Cardiac fibroblast (primary cell): Measurements from ENCODE around the gene OSBPL8.

Source experiments
- DNase-seq, 2 donors: peaks; one replicate each; pipeline versions ENCODE4 v3.0.0 to v3.0.0-alpha.2; 2010; ENCODE audit warnings: low read depth in 2 of 2
- H3K4me3 ChIP-seq, 2 donors: replicated peaks in 1 of 2; 1 replicate in 1 of 2; 2 replicates in 1 of 2; pipeline ENCODE4 v1.5.1; 2011; ENCODE audit warnings: low read depth in 2 of 2, low read length in 2 of 2, mild to moderate bottlenecking in 2 of 2, moderate library complexity in 1 of 2
- TF ChIP-seq, protein P1 (sequence below): IDR thresholded peaks from one replicate; pipeline ENCODE4 v1.5.1; 2011; ENCODE audit warnings: low read depth, mild to moderate bottlenecking, low read length, inconsistent platforms

Gene OSBPL8

DNA sequence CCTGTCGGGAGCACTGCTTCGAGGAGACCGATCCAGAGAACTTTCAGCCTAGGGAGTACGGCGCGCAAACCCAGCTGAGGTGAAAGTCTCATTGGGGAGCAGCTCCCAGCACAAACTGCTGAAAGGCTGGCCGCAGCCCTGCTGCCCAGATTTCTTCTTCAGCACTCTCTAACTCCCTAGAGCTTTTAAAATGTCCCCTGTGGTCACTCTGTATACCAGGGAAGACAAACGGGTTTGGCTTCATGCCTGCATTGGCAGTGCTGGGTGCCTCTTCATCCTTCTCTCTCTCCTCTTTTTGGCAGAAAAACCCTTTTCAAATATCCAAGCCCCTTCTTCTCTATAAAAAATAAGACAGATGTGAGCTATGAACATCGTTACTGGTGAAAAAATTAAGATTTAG is 246.3 kb downstream of the OSBPL8 start:
- H3K4me3 ChIP-seq, result no peak overlapping the region
- TF ChIP-seq, protein P1, sequence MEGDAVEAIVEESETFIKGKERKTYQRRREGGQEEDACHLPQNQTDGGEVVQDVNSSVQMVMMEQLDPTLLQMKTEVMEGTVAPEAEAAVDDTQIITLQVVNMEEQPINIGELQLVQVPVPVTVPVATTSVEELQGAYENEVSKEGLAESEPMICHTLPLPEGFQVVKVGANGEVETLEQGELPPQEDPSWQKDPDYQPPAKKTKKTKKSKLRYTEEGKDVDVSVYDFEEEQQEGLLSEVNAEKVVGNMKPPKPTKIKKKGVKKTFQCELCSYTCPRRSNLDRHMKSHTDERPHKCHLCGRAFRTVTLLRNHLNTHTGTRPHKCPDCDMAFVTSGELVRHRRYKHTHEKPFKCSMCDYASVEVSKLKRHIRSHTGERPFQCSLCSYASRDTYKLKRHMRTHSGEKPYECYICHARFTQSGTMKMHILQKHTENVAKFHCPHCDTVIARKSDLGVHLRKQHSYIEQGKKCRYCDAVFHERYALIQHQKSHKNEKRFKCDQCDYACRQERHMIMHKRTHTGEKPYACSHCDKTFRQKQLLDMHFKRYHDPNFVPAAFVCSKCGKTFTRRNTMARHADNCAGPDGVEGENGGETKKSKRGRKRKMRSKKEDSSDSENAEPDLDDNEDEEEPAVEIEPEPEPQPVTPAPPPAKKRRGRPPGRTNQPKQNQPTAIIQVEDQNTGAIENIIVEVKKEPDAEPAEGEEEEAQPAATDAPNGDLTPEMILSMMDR, result no peak
- no peak for DNase-seq

DNA sequence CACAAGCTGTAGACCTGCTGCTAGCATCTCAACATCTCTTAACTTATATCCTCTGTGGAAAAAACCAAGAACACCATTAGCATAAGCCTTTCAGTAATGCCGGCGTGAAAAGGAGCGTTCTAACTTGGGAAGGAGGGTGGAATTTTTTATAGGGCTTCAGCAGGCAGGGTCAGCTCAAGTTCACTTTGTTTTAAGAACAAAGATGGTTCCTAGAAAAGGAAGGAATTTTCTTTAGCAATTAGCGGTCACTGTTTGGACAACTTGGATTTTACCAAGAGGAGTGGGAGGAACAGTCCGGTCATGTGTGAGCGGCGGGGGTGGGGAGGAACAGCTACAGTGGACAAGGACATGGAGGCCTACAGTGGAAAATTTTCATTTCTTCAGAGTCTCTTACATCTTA is 247.3 kb downstream of the OSBPL8 start:
- no peak overlapping the region for H3K4me3 ChIP-seq
- DNase-seq, result no peak
- TF ChIP-seq, protein P1, result no peak

DNA sequence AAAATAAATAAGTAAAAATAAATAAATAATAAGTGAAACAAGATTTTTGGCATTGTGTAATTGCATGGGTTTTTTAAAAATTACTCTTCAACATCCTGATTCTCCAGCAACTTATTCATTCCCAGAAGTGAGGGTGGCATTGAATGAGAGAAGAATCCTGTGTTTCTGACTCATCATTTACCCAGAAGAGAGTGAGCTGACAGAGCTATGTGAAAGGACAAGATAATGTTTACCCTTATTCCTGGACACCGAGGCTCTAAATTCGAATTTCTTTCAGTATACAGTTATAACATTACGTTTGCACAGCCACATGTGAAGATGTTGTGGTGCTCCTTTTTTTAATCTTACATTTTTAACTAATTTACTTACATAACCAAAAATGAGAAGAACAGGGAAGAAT is 247.8 kb downstream of the OSBPL8 start:
- H3K4me3 ChIP-seq, result no peak overlapping the region
- DNase-seq, result peak; percentile 52 to 73
- TF ChIP-seq, protein P1, result no peak

DNA sequence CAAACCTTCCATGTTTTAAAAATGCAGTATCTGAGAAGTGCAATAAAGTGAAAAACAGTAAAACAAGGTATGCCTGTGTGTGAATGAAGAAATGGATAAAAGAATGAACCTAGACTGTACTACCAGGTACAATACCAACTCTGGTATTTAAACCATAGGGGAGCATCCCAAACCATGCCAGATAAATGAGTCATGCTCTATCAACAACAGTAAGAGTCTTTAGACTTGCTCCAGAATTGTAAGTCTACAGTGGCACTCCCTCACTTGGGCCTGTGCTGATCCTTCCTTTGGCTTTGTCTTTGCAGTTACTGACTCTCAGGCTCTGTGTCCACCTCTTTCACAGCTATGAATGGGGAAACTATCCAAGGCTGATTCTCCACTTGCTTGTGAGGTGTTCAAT is 249.5 kb downstream of the OSBPL8 start:
- DNase-seq, result peak; percentile 26 to 62
- TF ChIP-seq, protein P1, result no peak
- H3K4me3 ChIP-seq, result no peak overlapping the region

DNA sequence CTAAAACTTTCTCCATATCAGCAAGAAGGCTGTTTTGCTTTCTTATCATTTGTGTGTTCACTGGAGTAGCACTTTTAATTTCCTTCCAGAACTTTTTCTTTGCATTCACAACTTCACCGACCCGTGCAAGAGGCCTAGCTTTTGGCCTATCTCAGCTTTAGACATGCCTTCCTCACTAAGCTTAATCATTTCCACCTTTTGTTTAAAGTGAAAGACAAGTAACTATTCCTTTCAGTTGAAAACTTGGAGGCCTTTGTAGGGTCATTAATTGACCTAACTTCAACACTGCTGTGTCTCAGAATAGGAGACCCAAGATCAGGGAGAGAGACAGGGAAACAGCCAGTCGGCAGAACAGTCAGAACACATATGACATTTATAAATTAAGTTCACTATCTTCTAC is 250.7 kb downstream of the OSBPL8 start:
- H3K4me3 ChIP-seq, result no peak overlapping the region
- TF ChIP-seq, protein P1, result no peak
- DNase-seq, result peak in 1 of 2 donors; percentile 25

DNA sequence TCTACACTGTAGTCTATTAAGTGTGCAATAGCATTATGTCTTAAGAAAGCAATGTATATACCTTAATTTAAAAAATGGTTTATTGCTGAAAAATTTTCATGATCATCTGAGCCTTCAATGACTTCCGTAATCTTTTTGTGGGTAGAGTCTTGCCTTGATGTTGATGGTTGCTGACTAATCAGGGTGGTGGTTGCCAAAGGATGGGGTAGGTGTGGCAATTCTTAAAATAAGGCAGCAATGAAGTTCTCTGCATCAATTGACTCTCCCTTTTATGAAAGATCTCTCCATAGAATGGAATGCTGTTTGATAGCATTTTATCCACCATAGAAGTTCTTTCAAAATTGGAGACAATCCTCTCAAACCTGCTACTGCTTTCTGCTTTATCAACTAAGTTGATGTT is 252.5 kb downstream of the OSBPL8 start:
- H3K4me3 ChIP-seq, result no peak overlapping the region
- TF ChIP-seq, protein P1, result no peak
- DNase-seq, result no peak

DNA sequence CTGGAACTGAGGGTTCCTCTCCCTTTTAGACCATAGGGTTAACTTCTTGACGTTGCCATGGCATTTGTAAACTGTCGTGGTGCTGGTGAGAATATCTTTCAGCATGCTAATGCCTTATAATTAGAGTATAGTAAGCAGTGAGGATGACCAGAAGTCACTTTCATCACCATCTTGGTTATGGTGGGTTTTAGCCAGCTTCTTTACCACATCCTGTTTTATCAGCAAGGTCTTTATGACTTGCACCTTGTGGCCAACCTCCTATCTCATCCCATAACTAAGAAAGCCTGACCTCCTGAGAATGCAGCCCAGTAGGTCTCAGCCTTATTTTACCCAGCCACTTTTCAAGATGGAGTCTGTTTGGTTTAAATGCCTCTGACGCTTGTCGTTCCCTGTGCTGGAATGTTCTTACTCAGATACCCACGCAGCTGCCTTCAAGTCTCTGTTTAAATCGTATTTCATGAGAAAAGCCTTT is 255.5 kb downstream of the OSBPL8 start:
- no peak overlapping the region for H3K4me3 ChIP-seq
- DNase-seq, result no peak
- TF ChIP-seq, protein P1, result no peak
